HUDEP-2 (cell line): ENCODE data around the gene CEP250.
"Not testable (repeated sequence)": the region's sequence is repeated elsewhere in the genome, so short reads cannot be mapped to it uniquely, and the experiment has no call there.

Source experiments
- DNase-seq, 76 experiments: peaks; one replicate each; lab custom pipeline; 2025; ENCODE audit not compliant: unreplicated experiment in 76 of 76; lab: John Stamatoyannopoulos, UW

CEP250 gene

GRCh38 chr20:35453647-35454046, 1.8 kb upstream of the CEP250 start:
- DNase-seq, result no peak

GRCh38 chr20:35456700-35457099, 1.3 kb downstream of the CEP250 start:
- not testable (repeated sequence) for DNase-seq

- DNase-seq, result not testable (repeated sequence)
These were observed 2.1 kb downstream of the CEP250 start for GRCh38 chr20:35457539-35457938.

GRCh38 chr20:35458388-35458787, 3.0 kb downstream of the CEP250 start:
- no peak for DNase-seq

GRCh38 chr20:35461620-35462019, 6.2 kb downstream of the CEP250 start:
- peak in 1 of 76 experiments; percentile 12 for DNase-seq

- peak in 73 of 76 experiments; percentile 20 to 89 (median 67) for DNase-seq
These were observed 7.0 kb downstream of the CEP250 start for GRCh38 chr20:35462351-35462750.

GRCh38 chr20:35463455-35464300, 8.3 kb downstream of the CEP250 start:
- DNase-seq, result peak in 60 of 76 experiments; percentile 4 to 73 (median 41)

GRCh38 chr20:35465976-35466375, 10.6 kb downstream of the CEP250 start:
- DNase-seq, result no peak

GRCh38 chr20:35466856-35467255, 11.5 kb downstream of the CEP250 start:
- DNase-seq, result no peak

GRCh38 chr20:35467339-35468224, 12.2 kb downstream of the CEP250 start:
- DNase-seq, result no peak

GRCh38 chr20:35468671-35469334, 13.4 kb downstream of the CEP250 start:
- DNase-seq, result no peak

GRCh38 chr20:35472209-35472608, 16.8 kb downstream of the CEP250 start:
- no peak for DNase-seq

- DNase-seq, result no peak
These were observed 18.3 kb downstream of the CEP250 start for GRCh38 chr20:35473684-35474083.

GRCh38 chr20:35474303-35474871, 19.0 kb downstream of the CEP250 start:
- no peak for DNase-seq

GRCh38 chr20:35476288-35476687, 20.9 kb downstream of the CEP250 start:
- no peak for DNase-seq

- DNase-seq, result peak in 3 of 76 experiments; percentile 11 to 20 (median 14)
These were observed 23.5 kb downstream of the CEP250 start for GRCh38 chr20:35478804-35479472.

GRCh38 chr20:35479798-35480197, 24.4 kb downstream of the CEP250 start:
- no peak for DNase-seq

GRCh38 chr20:35487479-35487878, 32.1 kb downstream of the CEP250 start:
- DNase-seq, result no peak

- no peak for DNase-seq
These were observed 34.3 kb downstream of the CEP250 start for GRCh38 chr20:35489717-35490116.

GRCh38 chr20:35490736-35491181, 35.4 kb downstream of the CEP250 start:
- DNase-seq, result no peak
